Measurements from ENCODE around the gene CPNE7. TPM values are rescaled to one million over a fixed set of nuclear protein-coding genes. Genes with fewer than 3 reads are reported as not detected.

CPNE7 gene
- total and polyA plus RNA-seq, 2 of the 8 experiments (the other 6 are each of a cell fraction or from before 2014, with no cell fraction given) = 10.0 to 23.7 TPM

- no peaks in the 10 kb centered on the region for H3K36me3 ChIP-seq (ENCODE audit: control insufficient read depth in 2 of 4, insufficient read depth in 4 of 4, low read length in 3 of 4)
- no peak overlapping the region for H3K56ac ChIP-seq (replicated peaks; ENCODE audit: insufficient read length, low read depth, low read length)
- no peak overlapping the region for H3K18ac ChIP-seq (ENCODE audit: extremely low read depth, low read length)
- no peak overlapping the region for H2BK15ac ChIP-seq (ENCODE audit: low read length)
- CTCF ChIA-PET (ENCODE audit: partially characterized antibody) = interaction anchor here (0.9 to 3.7 kb wide), 6 partner anchors 9 to 44 kb away, joined by 3 to 26 read pairs (median 4); no protein-coding TSS in a partner anchor
- no peak overlapping the region for H3K4me3 ChIP-seq (ENCODE audit: extremely low read depth in 1 of 4, insufficient read depth in 2 of 4, low read depth in 3 of 4, low read length in 4 of 4)
- H4K8ac ChIP-seq (ENCODE audit: extremely low read depth, insufficient read depth, low read length) = peak overlapping the region; percentile 28; the same call in 1 of the 2 replicates
- H3K9me3 ChIP-seq (ENCODE audit: insufficient read depth in 2 of 2, low read depth in 1 of 2, low read length in 1 of 2) = peaks cover 0 to 5% of the 10 kb centered on the region in 2 experiments; a peak in 2 of 4 replicates
- no peak overlapping the region for H3K9ac ChIP-seq (replicated peaks in 1 of 4; ENCODE audit: extremely low read depth in 1 of 4, low read depth in 3 of 4, low read length in 3 of 4)
- no peaks in the 10 kb centered on the region for H3K79me1 ChIP-seq (ENCODE audit: low read depth, low read length)
- no peak for DNase-seq (ENCODE audit: low read depth in 1 of 2, low spot score in 2 of 2)
- peaks cover 1% of the 10 kb centered on the region; the same call in 1 of the 2 replicates for H3K23me2 ChIP-seq (ENCODE audit: low read depth, low read length)
- H3K4me1 ChIP-seq (replicated peaks in 1 of 4; ENCODE audit: control insufficient read depth in 3 of 4, insufficient read depth in 4 of 4, low read length in 3 of 4) = peaks cover 0 to 7% (median 0%) of the 10 kb centered on the region in 4 experiments; a peak in 1 of 7 replicates
- no peak overlapping the region for H3K4me2 ChIP-seq (ENCODE audit: insufficient read depth in 1 of 2, low read depth in 2 of 2, low read length in 2 of 2)
- H3K23ac ChIP-seq (ENCODE audit: insufficient read length) = no peak overlapping the region
- H2AK5ac ChIP-seq (ENCODE audit: low read depth, low read length) = no peak overlapping the region
- H4K5ac ChIP-seq (ENCODE audit: insufficient read length, low read depth, low read length) = no peak overlapping the region
- no peak for FAIRE-seq
- no peaks in the 10 kb centered on the region for H4K20me1 ChIP-seq (replicated peaks in 1 of 2; ENCODE audit: control insufficient read depth in 1 of 2, insufficient read depth in 2 of 2, low read length in 2 of 2)
- H3K79me2 ChIP-seq (ENCODE audit: control insufficient read depth in 1 of 2, insufficient read depth in 2 of 2, low read length in 2 of 2) = no peaks in the 10 kb centered on the region
- H3K27me3 ChIP-seq (replicated peaks in 1 of 4; ENCODE audit: control insufficient read depth in 3 of 4, extremely low read depth in 1 of 4, insufficient read depth in 3 of 4, low read length in 3 of 4) = no peaks in the 10 kb centered on the region; a peak in 3 of 7 replicates
- no peak overlapping the region for H2BK120ac ChIP-seq (replicated peaks; ENCODE audit: low read depth, low read length)
- no peak overlapping the region for H3K4ac ChIP-seq (replicated peaks; ENCODE audit: insufficient read length, low read depth, low read length)
- H2BK5ac ChIP-seq (ENCODE audit: low read depth, low read length) = no peak overlapping the region
- WGBS, 2 experiments (ENCODE audit: extremely low coverage in 1 of 2, insufficient coverage in 1 of 2, insufficient read length in 1 of 2, insufficient replicate concordance in 2 of 2, low coverage in 1 of 2, low lambda C conversion rate in 2 of 2, missing lambda C conversion rate in 1 of 2) = 92% methylated on average over 16 of the region's 19 CpGs; no CpG with 5 or more reads in 1 of the 2 experiments
- H2BK20ac ChIP-seq (ENCODE audit: low read length) = no peak overlapping the region
- H2AFZ ChIP-seq (ENCODE audit: low read length) = no peak overlapping the region
- 0 out of 2 replicates have a peak overlapping the region, but pooled peaks have one; percentile 27 for H2BK12ac ChIP-seq (ENCODE audit: low read depth, low read length)
- no peak overlapping the region for H3K14ac ChIP-seq (ENCODE audit: insufficient read length)
- H3K27ac ChIP-seq (ENCODE audit: low read depth, low read length) = no peak overlapping the region
- H4K91ac ChIP-seq (replicated peaks; ENCODE audit: insufficient read length, low read length) = no peak overlapping the region
- no peak for TF ChIP-seq KDM1A (IDR thresholded peaks at IDR 0.05; ENCODE audit: borderline replicate concordance, low read length)
- no peak for TF ChIP-seq KDM4A (IDR thresholded peaks at IDR 0.05; ENCODE audit: low read depth, low read length, severe bottlenecking)
- TF ChIP-seq GTF2F1 (IDR thresholded peaks at IDR 0.05; ENCODE audit: borderline replicate concordance, low read depth, low read length) = no peak
- TF ChIP-seq CTBP2 (IDR thresholded peaks at IDR 0.05; ENCODE audit: borderline replicate concordance, insufficient read depth, insufficient read length, low read length) = no peak
- no peak for TF ChIP-seq CBX5 (IDR thresholded peaks at IDR 0.05; ENCODE audit: low read depth, low read length)
- no peak for TF ChIP-seq CTCF (IDR thresholded peaks at IDR 0.05; ENCODE audit: control extremely low read depth in 1 of 3, insufficient read depth in 1 of 3, low read depth in 1 of 3, low read length in 3 of 3)
- no peak for TF ChIP-seq SIN3A (conservative IDR thresholded peaks at IDR 0.05 in 1 of 2, IDR thresholded peaks at IDR 0.05 in 1 of 2; ENCODE audit: low read depth in 1 of 2, low read length in 2 of 2)
- TF ChIP-seq ASH2L (IDR thresholded peaks at IDR 0.05; ENCODE audit: low read length) = no peak
- POLR2A ChIA-PET (ENCODE audit: partially characterized antibody) = interaction anchor here (1.3 to 4.2 kb wide), 4 partner anchors 9 to 33 kb away, joined by 3 to 21 read pairs (median 6); partner anchors contain the start of genes CHMP1A and SPATA33
Measured at GRCh38 chr16:89633064-89633631, 57.6 kb downstream of the CPNE7 start.

All from H1 (cell line).